ENCODE results near the gene PIGC.
A peak's percentile ranks its signal among the peaks of the same experiment; 100 is the strongest.
"Not testable (repeated sequence)": the region's sequence is repeated elsewhere in the genome, so short reads cannot be mapped to it uniquely, and the experiment has no call there.

PIGC gene

GRCh38 chr1:172465617-172466016 is 21.7 kb upstream of the PIGC start:
- DNase-seq = no peak

- no peak for DNase-seq
Measured at GRCh38 chr1:172460887-172461315, 17.0 kb upstream of the PIGC start.

GRCh38 chr1:172460177-172460576 is 16.3 kb upstream of the PIGC start:
- no peak for DNase-seq

GRCh38 chr1:172457479-172458130 is 13.7 kb upstream of the PIGC start:
- DNase-seq = no peak

- no peak for DNase-seq
Measured at GRCh38 chr1:172456344-172456769, 12.5 kb upstream of the PIGC start.

GRCh38 chr1:172455451-172455850 is 11.6 kb upstream of the PIGC start:
- DNase-seq = no peak

GRCh38 chr1:172453607-172454006 is 9.7 kb upstream of the PIGC start:
- no peak for DNase-seq

- DNase-seq = no peak
Measured at GRCh38 chr1:172453153-172453545, 9.3 kb upstream of the PIGC start.

GRCh38 chr1:172452536-172453152 is 8.8 kb upstream of the PIGC start:
- no peak for DNase-seq

- DNase-seq = no peak
Measured at GRCh38 chr1:172451002-172451443, 7.2 kb upstream of the PIGC start.

GRCh38 chr1:172450524-172450885 is 6.6 kb upstream of the PIGC start:
- DNase-seq = no peak

- DNase-seq = peak; percentile 69
Measured at GRCh38 chr1:172449585-172450523, 6.0 kb upstream of the PIGC start.

GRCh38 chr1:172448995-172449584 is 5.2 kb upstream of the PIGC start:
- DNase-seq = no peak

GRCh38 chr1:172447641-172448040 is 3.8 kb upstream of the PIGC start:
- DNase-seq = no peak

- DNase-seq = no peak
Measured at GRCh38 chr1:172446547-172446946, 2.7 kb upstream of the PIGC start.

GRCh38 chr1:172442843-172443565 is 865 bp downstream of the PIGC start:
- DNase-seq = no peak

- no peak for DNase-seq
Measured at GRCh38 chr1:172442404-172442803, 1.5 kb downstream of the PIGC start.

GRCh38 chr1:172437183-172437582 is 6.7 kb downstream of the PIGC start:
- DNase-seq = not testable (repeated sequence)

- no peak for DNase-seq
Measured at GRCh38 chr1:172431721-172432192, 12.1 kb downstream of the PIGC start.

GRCh38 chr1:172431204-172431603 is 12.7 kb downstream of the PIGC start:
- DNase-seq = no peak

GRCh38 chr1:172430128-172430454 is 13.8 kb downstream of the PIGC start:
- no peak for DNase-seq

- peak; percentile 75 for DNase-seq
Measured at GRCh38 chr1:172429331-172430127, 14.3 kb downstream of the PIGC start.
